ENCODE data around the gene ZNF22.

ZNF22 gene

DNA sequence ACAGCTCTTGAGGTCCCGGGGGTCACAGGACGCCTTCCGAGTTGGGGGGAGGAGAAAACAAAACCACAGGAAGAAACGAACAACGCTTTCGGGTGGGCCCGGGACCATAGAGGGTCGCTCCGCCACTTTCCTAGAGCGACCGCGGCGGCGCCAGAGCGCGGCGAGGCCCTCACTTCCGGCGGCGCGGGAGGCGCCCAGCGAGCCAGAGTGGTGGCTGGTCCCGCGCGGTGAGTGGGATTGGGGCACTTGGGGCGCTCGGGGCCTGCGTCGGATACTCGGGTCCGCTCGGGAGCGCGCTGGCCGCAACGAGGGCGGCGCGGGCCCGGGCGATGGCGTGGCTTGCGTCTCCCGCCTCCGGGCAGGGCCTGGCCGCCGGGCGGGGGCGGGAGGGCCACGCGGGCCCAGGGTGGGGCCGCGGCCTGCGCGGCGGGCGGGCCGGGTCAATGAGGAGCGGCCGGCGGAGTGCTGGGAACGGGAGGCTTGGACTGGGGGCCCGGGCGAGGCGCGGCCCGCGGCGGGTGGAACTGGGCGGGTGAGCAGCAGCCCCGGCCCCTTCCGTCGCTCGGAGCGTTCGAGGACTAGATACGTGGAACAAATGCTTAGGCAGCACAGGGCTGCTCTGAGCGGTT lies at the start of gene ZNF22:
TSS of gene ZNF22 (plus strand) at position 172 of the 629 bp plus-strand sequence. CDS start 2,446 bp downstream, outside the sequence.
- DNase-seq, result peak; percentile 21

- no peak for DNase-seq
Observed at GRCh38 chr10:44951576-44952226, 49.0 kb upstream of the ZNF22 start.

DNA sequence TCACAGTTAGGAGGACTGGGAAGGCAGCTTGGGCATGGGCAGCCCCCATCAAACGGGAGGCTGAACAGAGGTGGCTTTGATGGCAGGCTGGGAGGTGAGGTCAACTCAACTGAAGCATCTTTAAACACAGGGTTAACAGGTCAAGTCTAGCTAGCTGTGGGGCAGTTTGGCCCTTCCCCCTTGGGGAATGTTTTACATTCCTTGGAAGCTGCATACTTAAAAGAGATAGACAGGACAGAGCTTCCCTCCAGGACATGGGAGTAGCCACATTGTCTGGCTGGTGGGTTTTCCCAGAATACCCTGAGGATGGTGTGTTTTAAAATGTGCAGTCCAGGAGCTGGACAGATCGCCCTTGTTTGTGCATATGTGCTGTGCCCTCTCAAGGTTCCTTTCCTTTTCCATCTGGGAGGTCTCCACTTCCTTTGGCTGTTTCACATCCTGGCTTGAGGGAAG lies 47.9 kb upstream of the ZNF22 start:
- DNase-seq, result no peak

DNA sequence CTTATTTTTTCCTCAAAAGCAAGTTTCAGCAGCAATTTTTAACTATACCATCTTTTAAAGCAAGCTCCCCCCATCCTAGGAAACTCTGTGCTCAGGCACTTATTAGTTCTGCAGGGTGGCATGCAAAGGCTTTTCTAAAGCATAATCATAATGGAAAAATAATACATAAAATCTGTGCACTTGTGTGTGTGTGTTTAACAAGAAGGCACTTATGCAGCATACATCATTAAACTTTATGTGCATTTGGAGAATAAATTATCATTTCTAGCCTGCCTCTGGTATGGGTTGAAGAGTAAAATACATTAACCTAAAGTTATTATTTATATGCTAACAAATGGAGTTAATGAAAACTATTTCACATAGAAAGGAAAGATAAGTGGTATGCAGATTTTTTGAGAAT lies 46.7 kb upstream of the ZNF22 start:
- no peak for DNase-seq

DNA sequence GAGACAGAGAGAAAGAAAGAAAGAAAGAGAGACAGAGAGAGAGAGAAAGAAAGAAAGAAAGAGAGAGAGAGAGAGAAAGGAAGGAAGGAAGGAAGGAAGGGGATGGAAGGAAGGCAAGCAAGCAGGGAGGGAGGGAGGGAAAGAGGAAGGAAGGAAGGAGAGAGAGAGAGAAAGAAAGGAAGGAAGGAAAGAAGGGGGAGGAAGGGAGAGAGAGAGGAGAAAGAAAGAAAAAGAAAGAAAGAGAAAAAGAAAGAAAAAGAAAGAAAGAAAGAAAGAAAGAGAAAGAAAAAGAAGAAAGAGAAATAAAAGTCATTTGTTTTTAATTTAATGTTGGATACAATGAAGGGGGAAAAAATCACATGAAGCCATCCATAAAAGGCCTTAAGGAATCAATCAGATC lies 45.8 kb upstream of the ZNF22 start:
- no peak for DNase-seq

- DNase-seq, result no peak
Observed at GRCh38 chr10:44955413-44956070, 45.2 kb upstream of the ZNF22 start.

DNA sequence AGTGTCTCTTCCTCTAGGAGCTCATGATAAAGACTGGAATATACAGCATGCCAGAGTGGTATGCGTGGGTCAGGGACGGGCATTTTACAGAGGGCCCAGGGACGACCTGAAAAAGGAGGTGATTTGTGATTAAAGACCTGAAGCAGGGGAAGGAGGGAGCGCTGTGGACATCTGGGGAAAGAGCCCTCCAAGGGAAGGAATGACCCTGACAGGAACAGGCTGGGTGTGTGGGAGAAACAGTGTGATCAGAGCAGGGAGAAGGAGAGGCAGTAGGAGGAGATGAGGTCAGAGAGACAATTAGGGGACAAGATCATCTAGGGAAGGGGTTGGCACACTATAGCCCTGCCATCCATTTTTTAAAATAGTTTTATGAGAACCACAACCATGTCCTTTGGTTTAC lies 44.5 kb upstream of the ZNF22 start:
- DNase-seq, result no peak

DNA sequence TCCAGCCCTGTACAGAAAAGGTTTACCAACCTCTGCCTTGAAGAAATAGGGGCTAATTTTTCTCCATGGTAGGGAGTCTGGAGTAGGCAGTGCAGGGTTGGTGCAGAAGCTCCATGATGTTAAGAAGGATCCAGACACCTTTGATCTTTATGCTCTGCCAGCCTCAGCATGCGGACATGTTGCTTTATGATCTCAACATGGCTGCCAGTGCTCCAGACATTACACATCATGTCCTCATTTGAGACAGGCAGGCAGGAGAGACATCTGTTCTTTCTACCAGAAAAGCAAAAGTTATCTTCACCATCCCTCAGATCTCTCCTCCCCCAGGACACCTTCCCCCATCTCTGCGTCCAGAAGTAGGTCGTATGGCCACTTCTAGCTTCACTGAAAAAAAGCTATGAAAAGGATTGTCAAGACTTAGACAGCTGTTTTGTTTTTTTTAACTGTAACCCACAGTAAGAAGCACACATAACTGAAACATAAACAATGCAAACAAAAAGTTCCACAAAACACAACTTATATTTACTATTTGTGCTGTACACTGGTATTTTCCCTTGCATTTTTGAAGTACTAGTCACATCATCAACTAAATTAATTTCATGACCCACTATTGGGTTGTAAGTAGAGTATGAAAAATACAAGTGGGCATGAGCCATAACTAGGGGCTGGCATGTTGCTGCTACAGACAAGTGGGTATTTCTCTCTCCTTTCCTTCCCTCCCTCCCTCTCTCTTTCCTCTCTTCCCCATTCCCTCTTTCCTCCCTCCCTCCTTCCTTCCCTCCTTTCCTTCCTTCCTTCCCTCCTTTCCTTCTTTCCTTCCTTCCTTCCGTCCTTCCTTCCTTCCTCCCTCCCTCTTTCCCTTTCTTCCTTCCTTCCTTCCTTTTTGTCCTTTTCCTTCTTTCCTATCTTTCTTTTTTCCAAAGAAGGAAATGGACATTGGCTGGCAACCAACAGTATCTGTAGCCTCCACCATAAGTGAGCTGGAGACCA lies 43.7 kb upstream of the ZNF22 start:
- no peak for DNase-seq

- no peak for DNase-seq
Observed at GRCh38 chr10:44958196-44958897, 42.4 kb upstream of the ZNF22 start.

DNA sequence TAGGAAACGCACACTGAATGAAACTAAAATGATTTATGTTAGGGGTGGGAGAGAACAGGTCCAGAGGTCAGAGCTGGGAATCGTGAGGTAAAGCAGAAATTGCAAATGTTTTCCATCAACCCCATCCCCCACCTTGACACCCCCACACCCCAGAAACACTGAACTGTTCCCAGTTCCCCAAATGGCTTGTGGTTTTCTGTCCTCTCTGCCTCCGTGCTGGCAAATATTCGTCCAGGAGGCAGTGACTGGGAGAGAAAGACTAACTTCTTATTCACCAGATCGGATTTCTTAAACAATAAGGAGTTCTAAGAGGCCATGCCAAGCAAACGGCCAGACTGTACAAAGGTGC lies 41.9 kb upstream of the ZNF22 start:
- no peak for DNase-seq

GRCh38 chr10:44959247-44960087 lies 41.3 kb upstream of the ZNF22 start, which contains the start of gene RASSF4:
Gene RASSF4 (plus strand): TSS chr10:44959802. CDS start chr10:44970203, 10,401 bp downstream.
- DNase-seq, result peak; percentile 67

GRCh38 chr10:44960088-44960460 lies 40.6 kb upstream of the ZNF22 start:
- no peak for DNase-seq

DNA sequence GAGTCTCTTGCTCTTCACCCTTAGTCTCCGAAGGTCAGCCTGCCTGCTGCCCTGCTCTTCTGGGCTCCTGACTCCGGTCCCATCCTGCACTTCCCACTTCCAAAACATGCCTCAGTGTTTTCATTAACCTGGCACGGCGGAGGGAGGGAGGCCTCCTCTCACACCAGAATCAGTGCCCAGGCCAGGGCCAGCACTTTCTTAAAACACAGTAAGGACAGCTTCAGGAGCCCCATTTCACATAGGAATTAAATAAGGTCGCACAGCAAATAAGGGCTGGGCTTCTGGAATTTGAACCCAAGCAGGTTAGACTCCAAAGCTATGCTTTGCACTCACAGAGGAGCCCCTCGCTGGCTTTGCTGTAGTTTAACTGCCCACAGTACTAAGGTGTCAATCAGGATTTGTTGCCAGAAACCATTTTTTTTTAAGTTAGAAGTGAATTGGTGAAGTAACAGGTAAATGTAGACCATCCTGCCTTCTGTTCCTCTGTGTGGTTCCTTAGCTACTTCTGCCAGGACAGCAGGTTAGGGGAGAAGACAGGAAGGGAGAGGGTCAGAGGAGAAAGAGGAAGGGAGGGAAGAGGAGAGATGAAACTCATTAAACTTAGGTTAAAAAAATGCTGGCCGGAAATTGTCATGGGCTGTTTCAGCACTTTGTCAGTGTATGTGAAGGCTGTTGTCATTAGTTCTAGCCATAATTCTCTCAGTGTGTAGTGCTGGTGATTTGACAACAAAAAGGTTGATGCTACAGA lies 40.1 kb upstream of the ZNF22 start:
- DNase-seq, result no peak

- no peak for DNase-seq
Observed at GRCh38 chr10:44961230-44961571, 39.5 kb upstream of the ZNF22 start.

DNA sequence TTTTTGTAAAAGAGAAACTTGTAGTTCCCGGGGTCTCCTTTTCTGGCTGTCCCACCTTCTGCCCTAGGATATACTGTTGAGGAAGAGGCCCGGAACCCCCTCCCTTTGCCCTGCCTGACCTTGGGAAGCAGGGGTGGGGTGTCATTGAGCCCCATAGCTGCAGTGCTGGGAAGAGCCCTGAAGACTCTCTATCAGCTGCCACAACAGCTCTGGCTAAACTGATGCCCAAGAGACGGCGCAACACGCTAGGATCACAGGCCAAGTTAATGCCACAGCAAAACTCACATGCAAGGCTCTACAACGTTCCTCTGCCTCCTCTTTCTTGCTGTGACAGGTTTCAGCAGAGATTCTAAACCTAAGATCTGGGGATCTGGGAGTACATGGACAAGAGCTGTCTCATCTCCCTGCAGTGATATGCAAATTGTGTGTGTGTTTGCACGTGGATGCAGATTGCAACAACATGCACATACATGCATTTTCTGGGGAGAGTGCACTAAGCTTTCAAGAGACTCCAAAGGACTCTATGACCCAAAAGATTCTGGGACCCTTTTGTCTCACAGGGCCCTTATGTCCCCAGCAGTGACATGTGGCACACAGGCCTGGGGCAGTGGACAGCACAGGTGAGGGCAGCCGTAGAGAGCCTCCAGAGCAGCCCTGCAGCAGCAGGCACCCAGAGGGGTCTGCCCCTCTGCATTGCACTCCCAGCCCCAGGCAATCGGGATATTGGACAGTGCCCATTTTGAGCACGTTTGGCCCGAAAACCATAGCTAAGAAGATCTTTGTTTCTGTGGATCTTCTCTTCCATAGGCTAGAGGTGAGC lies 38.6 kb upstream of the ZNF22 start:
- DNase-seq, result no peak

- DNase-seq, result no peak
Observed at GRCh38 chr10:44962870-44963738, 37.6 kb upstream of the ZNF22 start.

- DNase-seq, result no peak
Observed at GRCh38 chr10:44963772-44964633, 36.7 kb upstream of the ZNF22 start.

DNA sequence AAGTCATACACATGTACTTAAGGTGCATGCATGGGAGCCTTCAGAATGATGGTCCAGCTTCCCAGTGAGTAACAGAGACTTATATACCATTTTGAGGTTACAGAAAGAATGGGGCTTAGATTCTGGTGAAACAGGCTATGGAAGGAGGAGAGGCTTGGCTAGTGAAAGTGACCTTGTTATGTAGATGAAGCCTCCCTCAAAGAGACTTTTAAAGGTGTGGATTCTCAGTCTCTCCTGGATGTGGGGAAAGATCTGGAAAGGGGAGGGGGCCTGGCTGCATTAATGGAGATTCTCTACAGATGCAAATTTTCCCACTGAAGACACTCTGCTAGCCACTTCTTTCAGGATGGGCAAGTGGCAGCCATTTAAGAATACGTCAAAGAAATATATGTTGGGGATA lies 35.6 kb upstream of the ZNF22 start:
- DNase-seq, result no peak
